HepG2 (cell line): Measurements from ENCODE around the gene WSB1. TPM values are rescaled to one million over a fixed set of nuclear protein-coding genes. Genes with fewer than 3 reads are reported as not detected.

Source experiments
- ATAC-seq: fragments of 200-7000 bp; cut with Tn5 transposase; 3 replicates; pipeline ENCODE4 v1.9.1; 2020; ENCODE audit warnings: mild to moderate bottlenecking, moderate library complexity
- BruUV-seq: library from RNA; stranded (reverse); fragments of 400-500 nt; replicated peaks from 2 replicates; lab custom pipeline; 2021; lab: Mats Ljungman, UMichigan
- CTCF ChIA-PET: fragments of 300-600 bp; formaldehyde crosslinking; extraction: SDS; loops from one replicate; lab custom pipeline; 2021; ENCODE audit warnings: low total read pairs, inconsistent platforms, low intra/inter-chr PET ratio; lab: Yijun Ruan, JAX
- POLR2A ChIA-PET: fragments of 350-600 bp; sonication (Branson Sonifier 250); formaldehyde crosslinking; loops from one replicate; lab custom pipeline; 2020; ENCODE audit warnings: antibody characterized with exemption, inconsistent platforms; lab: Yijun Ruan, JAX
- DNase-seq: peaks from one replicate; pipeline ENCODE4 v3.0.0-alpha.2; 2015; ENCODE audit warnings: low spot score
- FAIRE-seq: peaks from 3 replicates; lab custom pipeline; 2011; peaks lifted over from hg19 to GRCh38; lab: Jason Lieb, UNC
- H2AFZ ChIP-seq: one replicate; pipeline ENCODE4 v1.6.1; 2011; ENCODE audit warnings: low read length, inconsistent platforms
- H3K27ac ChIP-seq: fragments of 300-600 bp; 3 replicates; pipeline ENCODE4 v1.8.0; 2011; ENCODE audit warnings: mixed run types, mild to moderate bottlenecking, mixed read lengths, low read length, inconsistent platforms; ENCODE audit not compliant: insufficient read depth; ENCODE audit errors: extremely low read length
- H3K27me3 ChIP-seq, 2 experiments: fragments of 200-600 bp in 1 of 2; 2 replicates in 1 of 2; 3 replicates in 1 of 2; pipeline versions ENCODE4 v1.6.0 to v1.8.0; 2011; ENCODE audit warnings: low read length in 2 of 2, mild to moderate bottlenecking in 2 of 2, moderate library complexity in 2 of 2, inconsistent platforms in 1 of 2; ENCODE audit not compliant: insufficient read depth in 2 of 2, control insufficient read depth in 1 of 2
- H3K36me3 ChIP-seq, 2 experiments: fragments of 200-600 bp in 1 of 2; replicated peaks in 1 of 2; 2 replicates in 1 of 2; 3 replicates in 1 of 2; pipeline versions ENCODE4 v1.5.1 to v1.8.0; 2011; ENCODE audit warnings: low read length in 2 of 2, inconsistent platforms in 1 of 2; ENCODE audit not compliant: insufficient read depth in 2 of 2, control insufficient read depth in 1 of 2
- H3K4me1 ChIP-seq: 2 replicates; pipeline ENCODE4 v1.5.1; 2012; ENCODE audit warnings: low read length, inconsistent platforms; ENCODE audit not compliant: insufficient read depth
- H3K4me2 ChIP-seq: 2 replicates; pipeline ENCODE4 v1.6.0; 2011; ENCODE audit warnings: low read depth, low read length, inconsistent platforms
- H3K4me3 ChIP-seq, 3 experiments: fragments of 200-600 bp in 1 of 3; sonication (generic), shearing (Covaris generic) in 1 of 3; replicated peaks in 1 of 3; 2 replicates each; pipeline ENCODE4 v1.5.1; 2011 to 2016; ENCODE audit warnings: low read length in 3 of 3, inconsistent platforms in 2 of 3, low read depth in 2 of 3, mild to moderate bottlenecking in 2 of 3, control low read depth in 1 of 3, mixed read lengths in 1 of 3; ENCODE audit not compliant: insufficient read depth in 1 of 3
- H3K79me2 ChIP-seq: one replicate; pipeline ENCODE4 v1.6.1; 2011; ENCODE audit warnings: low read length, inconsistent platforms; ENCODE audit not compliant: insufficient read depth
- H3K9ac ChIP-seq: 2 replicates; pipeline ENCODE4 v1.6.0; 2011; ENCODE audit warnings: mild to moderate bottlenecking, low read depth, low read length, inconsistent platforms; ENCODE audit not compliant: insufficient read depth
- H3K9me3 ChIP-seq: 2 replicates; pipeline ENCODE4 v1.5.1; 2012; ENCODE audit warnings: mild to moderate bottlenecking, low read length
- H4K20me1 ChIP-seq: 2 replicates; pipeline ENCODE4 v1.6.0; 2011; ENCODE audit warnings: inconsistent platforms, mild to moderate bottlenecking, low read length, moderate library complexity; ENCODE audit not compliant: insufficient read depth
- ARNT ChIP-seq: fragments of 450-650 bp; IDR thresholded peaks from 2 replicates; pipeline ENCODE4 v1.6.1; 2017
- KAT8 ChIP-seq: IDR thresholded peaks from 2 replicates; pipeline ENCODE4 v1.6.1; 2016; ENCODE audit warnings: missing genetic modification reagents, missing compliant biosample characterization
- MAFF ChIP-seq: IDR thresholded peaks from 2 replicates; pipeline ENCODE4 v1.6.1; 2011; ENCODE audit warnings: low read depth, low read length, improper control_type of control experiment
- POLR2AphosphoS5 ChIP-seq: IDR thresholded peaks from 2 replicates; pipeline ENCODE4 v1.6.1; 2012; ENCODE audit warnings: low read depth, low read length
- ZBTB43 ChIP-seq: sonication (generic); formaldehyde crosslinking; conservative IDR thresholded peaks from 2 replicates; pipeline ENCODE4 v1.4.0; 2020; ENCODE audit warnings: missing genetic modification reagents
- ZFP90 ChIP-seq: sonication (generic); formaldehyde crosslinking; IDR thresholded peaks from 2 replicates; pipeline ENCODE4 v1.8.0; 2022; ENCODE audit warnings: missing genetic modification reagents, mild to moderate bottlenecking, inconsistent platforms, borderline replicate concordance
- WGBS: methylation state at CpG from one replicate; pipeline ENCODE4 v1.1.6; 2017; ENCODE audit warnings: low lambda C conversion rate; 5-methylcytosine and 5-hydroxymethylcytosine counted together
- in situ Hi-C: cut with HindIII; loops from 2 replicates; pipeline ENCODE4 v1.10.0; 2017; ENCODE audit warnings: low pct_unique_long_range_greater_than_20kb; ENCODE audit not compliant: extremely low pct_ligation_motif_present
- intact Hi-C: fragments of 100-400 bp; cut with micrococcal nuclease; formaldehyde crosslinking; loops from one replicate; pipeline ENCODE4 v1.10.0; 2022; ENCODE audit not compliant: unreplicated experiment
- polyA plus RNA-seq, 8 experiments: library from polyadenylated mRNA; depleted of rRNA in 3 of 8; stranded (reverse) in 7 of 8; unstranded in 1 of 8; fragments of >200 nt; fragmentation: Illumina TruSeq in 4 of 8; extraction: Trizol in 4 of 8; gene quantifications; 2 replicates each; pipeline versions ENCODE4 v1.2.1 to v1.2.3, GENCODE V29; 2011 to 2016; ENCODE audit warnings: low read depth in 4 of 8, missing spikeins in 1 of 8, mixed read lengths in 1 of 8; ENCODE audit not compliant: insufficient read depth in 1 of 8
- total RNA-seq, 5 experiments: library from RNA; depleted of rRNA; stranded (reverse); fragments of >200 nt; fragmentation: Illumina TruSeq; extraction: Trizol; gene quantifications; 2 replicates each; pipeline ENCODE4 v1.2.3, GENCODE V29; 2016; ENCODE audit warnings: low read depth in 1 of 5
- TF ChIP-seq, protein P1 (sequence below): sonication (generic); formaldehyde crosslinking; IDR thresholded peaks from 2 replicates; pipeline ENCODE4 v1.4.0; 2020; ENCODE audit warnings: missing genetic modification reagents

WSB1 gene
- total and polyA plus RNA-seq, 2 of the 13 experiments (the other 11 are each of a cell fraction or from before 2014, with no cell fraction given): 81.3 to 294 TPM

- no peaks in the 10 kb centered on the region for H3K36me3 ChIP-seq
- H3K9me3 ChIP-seq: no peaks in the 10 kb centered on the region
- no peaks in the 10 kb centered on the region for H4K20me1 ChIP-seq
- H3K4me3 ChIP-seq: no peak overlapping the region
- POLR2A ChIA-PET: interaction anchor here (0.6 to 1.4 kb wide), 4 partner anchors 11 to 212 kb away, joined by 3 to 4 read pairs (median 3); no protein-coding TSS in a partner anchor
- no peaks in the 10 kb centered on the region; a peak in 1 of 5 replicates for H3K27me3 ChIP-seq
- no peak overlapping the region for H2AFZ ChIP-seq
- FAIRE-seq (no peak), DNase-seq (no peak), ATAC-seq (no peak)
- H3K4me1 ChIP-seq: peaks cover 23% of the 10 kb centered on the region
- intact Hi-C loops (loop anchor here (5.0 to 10.0 kb wide), 2 partner anchors 106 to 253 kb away; partner anchors contain the start of gene KSR1), in situ Hi-C loops (loop anchor here (10.0 kb wide), 2 partner anchors 117 to 223 kb away; no protein-coding TSS in a partner anchor)
- H3K79me2 ChIP-seq: peaks cover 10% of the 10 kb centered on the region
- TF ChIP-seq ZBTB43: no peak
- TF ChIP-seq ARNT: no peak
- no peak for TF ChIP-seq ZFP90 (CRISPR knock-in tag)
- TF ChIP-seq, protein P1, sequence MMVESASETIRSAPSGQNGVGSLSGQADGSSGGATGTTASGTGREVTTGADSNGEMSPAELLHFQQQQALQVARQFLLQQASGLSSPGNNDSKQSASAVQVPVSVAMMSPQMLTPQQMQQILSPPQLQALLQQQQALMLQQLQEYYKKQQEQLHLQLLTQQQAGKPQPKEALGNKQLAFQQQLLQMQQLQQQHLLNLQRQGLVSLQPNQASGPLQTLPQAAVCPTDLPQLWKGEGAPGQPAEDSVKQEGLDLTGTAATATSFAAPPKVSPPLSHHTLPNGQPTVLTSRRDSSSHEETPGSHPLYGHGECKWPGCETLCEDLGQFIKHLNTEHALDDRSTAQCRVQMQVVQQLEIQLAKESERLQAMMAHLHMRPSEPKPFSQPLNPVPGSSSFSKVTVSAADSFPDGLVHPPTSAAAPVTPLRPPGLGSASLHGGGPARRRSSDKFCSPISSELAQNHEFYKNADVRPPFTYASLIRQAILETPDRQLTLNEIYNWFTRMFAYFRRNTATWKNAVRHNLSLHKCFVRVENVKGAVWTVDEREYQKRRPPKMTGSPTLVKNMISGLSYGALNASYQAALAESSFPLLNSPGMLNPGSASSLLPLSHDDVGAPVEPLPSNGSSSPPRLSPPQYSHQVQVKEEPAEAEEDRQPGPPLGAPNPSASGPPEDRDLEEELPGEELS (CRISPR knock-in tag): no peak
- no peak for TF ChIP-seq MAFF
- no peak for TF ChIP-seq KAT8
- no peak for TF ChIP-seq POLR2AphosphoS5
- CTCF ChIA-PET: no interaction called here
- H3K27ac ChIP-seq: no peak overlapping the region
- no peak overlapping the region; the same call in 1 of the 2 replicates for H3K4me2 ChIP-seq
- WGBS: 95% methylated on average over 2 of the region's 2 CpGs
- no peak overlapping the region for H3K9ac ChIP-seq
- BruUV-seq: no TSS peak
Measured at GRCh38 chr17:27351759-27352158, 57.8 kb downstream of the WSB1 start.
